Parathyroid adenoma (tissue), 2 donors: Measurements from ENCODE around the gene COPA.

Experiments
- H2AFZ ChIP-seq: fragments of 300-600 bp; sonication (generic); one replicate; pipeline ENCODE4 v1.7.0; 2017; ENCODE audit warnings: antibody characterized with exemption, mild to moderate bottlenecking
- H3K27ac ChIP-seq: fragments of 300-600 bp; sonication (generic); one replicate; pipeline ENCODE4 v1.7.0; 2017
- H3K27me3 ChIP-seq: fragments of 300-600 bp; sonication (generic); one replicate; pipeline ENCODE4 v1.7.0; 2017; ENCODE audit warnings: low read length; ENCODE audit not compliant: control insufficient read depth, insufficient read depth
- H3K36me3 ChIP-seq: fragments of 300-600 bp; sonication (generic); one replicate; pipeline ENCODE4 v1.7.0; 2017; ENCODE audit warnings: low read length; ENCODE audit not compliant: control insufficient read depth, insufficient read depth
- H3K4me1 ChIP-seq: fragments of 300-600 bp; sonication (generic); one replicate; pipeline ENCODE4 v1.7.0; 2017; ENCODE audit warnings: control low read depth
- H3K4me2 ChIP-seq: fragments of 300-600 bp; sonication (generic); one replicate; pipeline ENCODE4 v1.7.0; 2017; ENCODE audit warnings: low read length
- H3K4me3 ChIP-seq: fragments of 300-600 bp; sonication (generic); one replicate; pipeline ENCODE4 v1.7.0; 2017; ENCODE audit warnings: low read depth, low read length
- H3K79me2 ChIP-seq: fragments of 300-600 bp; sonication (generic); one replicate; pipeline ENCODE4 v1.7.0; 2017; ENCODE audit warnings: control low read depth
- H3K9ac ChIP-seq: fragments of 300-600 bp; sonication (generic); one replicate; pipeline ENCODE4 v1.7.0; 2017; ENCODE audit warnings: mild to moderate bottlenecking
- H3K9me3 ChIP-seq: fragments of 300-600 bp; sonication (generic); one replicate; pipeline ENCODE4 v1.7.0; 2017; ENCODE audit warnings: low read length; ENCODE audit not compliant: control insufficient read depth
- TF ChIP-seq, protein P1 (sequence below): fragments of 300-600 bp; sonication (generic); IDR thresholded peaks from one replicate; pipeline ENCODE4 v1.7.0; 2017; ENCODE audit warnings: antibody characterized with exemption, mild to moderate bottlenecking
- donor health status: primary hyperparathyroidism.

COPA gene

DNA sequence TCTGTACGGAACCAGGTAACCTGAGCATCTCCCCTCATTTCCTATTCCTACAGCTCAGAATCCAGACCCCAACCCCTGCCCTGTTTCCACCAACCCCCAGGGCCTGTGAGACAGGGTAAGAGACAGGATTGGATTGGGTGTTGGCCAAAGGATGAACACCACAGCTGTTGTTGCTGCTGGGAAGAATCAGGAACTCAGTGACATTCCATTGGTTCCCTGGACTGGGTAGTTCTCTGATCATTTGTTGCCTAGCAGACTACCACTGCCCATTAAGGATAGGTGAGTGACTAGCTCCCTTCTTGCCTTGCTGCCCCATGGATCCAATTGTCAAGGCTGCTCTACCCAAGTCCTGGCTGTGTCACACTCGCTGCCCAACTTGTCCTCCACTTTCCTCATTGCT lies 10.2 kb upstream of the COPA start:
- Histone ChIP-seq H3K9me3 (no peaks in the 10 kb centered on the region), H3K4me1 (no peaks in the 10 kb centered on the region), H3K9ac (no peak overlapping the region), H3K27ac (no peak overlapping the region), H3K4me3 (no peak overlapping the region), H2AFZ (no peak overlapping the region), H3K79me2 (no peaks in the 10 kb centered on the region), H3K27me3 (no peaks in the 10 kb centered on the region), H3K4me2 (no peak overlapping the region), H3K36me3 (no peaks in the 10 kb centered on the region)
- TF ChIP-seq, protein P1, sequence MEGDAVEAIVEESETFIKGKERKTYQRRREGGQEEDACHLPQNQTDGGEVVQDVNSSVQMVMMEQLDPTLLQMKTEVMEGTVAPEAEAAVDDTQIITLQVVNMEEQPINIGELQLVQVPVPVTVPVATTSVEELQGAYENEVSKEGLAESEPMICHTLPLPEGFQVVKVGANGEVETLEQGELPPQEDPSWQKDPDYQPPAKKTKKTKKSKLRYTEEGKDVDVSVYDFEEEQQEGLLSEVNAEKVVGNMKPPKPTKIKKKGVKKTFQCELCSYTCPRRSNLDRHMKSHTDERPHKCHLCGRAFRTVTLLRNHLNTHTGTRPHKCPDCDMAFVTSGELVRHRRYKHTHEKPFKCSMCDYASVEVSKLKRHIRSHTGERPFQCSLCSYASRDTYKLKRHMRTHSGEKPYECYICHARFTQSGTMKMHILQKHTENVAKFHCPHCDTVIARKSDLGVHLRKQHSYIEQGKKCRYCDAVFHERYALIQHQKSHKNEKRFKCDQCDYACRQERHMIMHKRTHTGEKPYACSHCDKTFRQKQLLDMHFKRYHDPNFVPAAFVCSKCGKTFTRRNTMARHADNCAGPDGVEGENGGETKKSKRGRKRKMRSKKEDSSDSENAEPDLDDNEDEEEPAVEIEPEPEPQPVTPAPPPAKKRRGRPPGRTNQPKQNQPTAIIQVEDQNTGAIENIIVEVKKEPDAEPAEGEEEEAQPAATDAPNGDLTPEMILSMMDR, result no peak

DNA sequence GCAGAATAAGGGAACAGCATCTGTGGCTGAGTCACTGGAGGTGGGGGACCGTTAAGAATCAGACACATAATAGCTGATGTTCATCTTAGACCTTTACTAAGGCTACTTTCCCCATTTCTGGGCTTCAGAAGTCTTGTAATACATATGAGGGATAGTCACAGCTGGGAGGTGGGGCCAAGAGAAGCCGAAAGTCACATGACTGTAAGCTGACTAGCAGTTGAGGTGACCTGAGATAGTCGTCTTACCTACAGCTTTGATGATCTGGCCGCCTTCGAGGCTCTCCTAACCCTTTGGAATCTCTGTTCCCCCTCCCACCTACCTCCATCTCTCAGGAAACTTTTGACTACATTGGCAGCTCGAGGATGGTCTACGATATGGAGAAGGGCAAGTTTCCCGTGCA lies 9.5 kb upstream of the COPA start:
- Histone ChIP-seq H3K9ac (no peak overlapping the region), H3K36me3 (no peaks in the 10 kb centered on the region), H3K79me2 (no peaks in the 10 kb centered on the region), H3K4me3 (no peak overlapping the region), H3K4me2 (no peak overlapping the region), H2AFZ (no peak overlapping the region), H3K27me3 (no peaks in the 10 kb centered on the region), H3K27ac (no peak overlapping the region), H3K4me1 (no peaks in the 10 kb centered on the region), H3K9me3 (no peaks in the 10 kb centered on the region)
- TF ChIP-seq, protein P1, result no peak

DNA sequence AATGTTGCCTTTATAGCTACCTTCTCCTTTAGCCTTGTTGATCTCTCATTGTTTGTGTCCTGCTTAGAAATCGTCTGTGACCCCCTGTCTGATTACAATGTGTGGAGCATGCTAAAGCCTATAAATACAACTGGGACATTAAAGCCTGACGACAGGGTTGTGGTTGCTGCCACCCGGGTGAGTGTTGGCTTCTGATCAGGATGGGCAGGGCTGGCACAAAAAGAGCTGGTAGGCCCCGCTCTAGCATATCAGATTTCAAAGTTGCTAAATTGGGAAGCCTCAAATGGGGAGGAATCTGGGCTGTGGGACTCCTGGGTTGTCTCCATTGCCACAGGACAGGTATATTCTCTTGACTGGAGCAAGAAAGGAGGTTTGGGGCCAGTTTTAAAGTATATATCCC lies 8.6 kb upstream of the COPA start:
- no peak overlapping the region for H3K4me2 ChIP-seq
- H3K4me1 ChIP-seq, result no peaks in the 10 kb centered on the region
- no peak overlapping the region for H2AFZ ChIP-seq
- no peak overlapping the region for H3K27ac ChIP-seq
- no peak overlapping the region for H3K9ac ChIP-seq
- H3K36me3 ChIP-seq, result no peaks in the 10 kb centered on the region
- no peaks in the 10 kb centered on the region for H3K9me3 ChIP-seq
- no peaks in the 10 kb centered on the region for H3K27me3 ChIP-seq
- no peaks in the 10 kb centered on the region for H3K79me2 ChIP-seq
- H3K4me3 ChIP-seq, result no peak overlapping the region
- TF ChIP-seq, protein P1, result no peak

DNA sequence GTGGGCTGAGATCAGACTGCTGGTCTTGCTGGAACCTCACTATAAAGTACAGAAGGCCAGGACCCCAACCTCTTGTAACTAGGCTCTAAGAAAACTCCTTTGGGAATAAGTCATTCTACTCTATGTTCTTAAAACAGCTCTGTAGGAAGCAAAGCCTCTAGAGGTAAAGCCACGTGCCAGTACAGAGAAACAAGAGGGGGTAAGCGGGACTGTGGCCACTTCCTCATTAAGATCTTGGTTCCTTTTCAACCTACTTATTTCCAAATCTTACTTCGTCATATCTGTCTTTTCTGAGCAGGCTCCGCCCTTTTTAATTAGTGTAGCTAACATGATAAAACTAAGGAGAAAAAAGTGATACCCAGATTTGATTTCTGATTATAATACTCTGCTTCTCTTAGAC lies 3.9 kb upstream of the COPA start:
- no peak overlapping the region for H2AFZ ChIP-seq

DNA sequence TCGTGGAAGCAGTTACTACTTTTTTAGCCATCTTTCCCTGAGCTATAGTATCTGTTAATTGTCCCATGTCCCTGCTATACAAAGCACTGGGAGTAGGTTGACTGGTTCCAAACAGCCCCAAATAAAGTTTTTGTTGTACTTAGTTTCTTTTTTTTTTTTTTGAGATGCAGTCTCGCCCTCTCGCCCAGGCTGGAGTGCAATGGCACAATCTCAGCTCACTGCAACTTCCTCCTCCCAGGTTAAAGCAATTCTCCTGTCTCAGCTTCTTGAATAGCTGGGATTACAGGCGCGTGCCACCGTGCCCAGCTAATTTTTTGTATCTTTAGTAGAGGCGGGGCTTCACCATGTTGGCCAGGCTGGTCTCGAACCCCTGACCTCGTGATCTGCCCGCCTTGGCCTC lies 3.4 kb upstream of the COPA start:
- Histone ChIP-seq H3K36me3 (no peaks in the 10 kb centered on the region), H3K9me3 (no peaks in the 10 kb centered on the region), H3K4me2 (no peak overlapping the region), H3K4me3 (no peak overlapping the region), H3K27me3 (no peaks in the 10 kb centered on the region), H3K27ac (no peak overlapping the region), H3K79me2 (peaks cover 11% of the 10 kb centered on the region), H3K9ac (no peak overlapping the region), H3K4me1 (no peaks in the 10 kb centered on the region), H2AFZ (no peak overlapping the region)
- TF ChIP-seq, protein P1, result no peak

More for the DNA sequence above, 3.9 kb upstream of the COPA start:
- Histone ChIP-seq H3K36me3 (no peaks in the 10 kb centered on the region), H3K79me2 (peaks cover 11% of the 10 kb centered on the region), H3K27ac (no peak overlapping the region), H3K27me3 (no peaks in the 10 kb centered on the region), H3K4me1 (no peaks in the 10 kb centered on the region), H3K4me3 (no peak overlapping the region), H3K4me2 (no peak overlapping the region), H3K9me3 (no peaks in the 10 kb centered on the region), H3K9ac (no peak overlapping the region)
- TF ChIP-seq, protein P1, result no peak
